ENCODE data around the gene NUP88.

The NUP88 gene

DNA sequence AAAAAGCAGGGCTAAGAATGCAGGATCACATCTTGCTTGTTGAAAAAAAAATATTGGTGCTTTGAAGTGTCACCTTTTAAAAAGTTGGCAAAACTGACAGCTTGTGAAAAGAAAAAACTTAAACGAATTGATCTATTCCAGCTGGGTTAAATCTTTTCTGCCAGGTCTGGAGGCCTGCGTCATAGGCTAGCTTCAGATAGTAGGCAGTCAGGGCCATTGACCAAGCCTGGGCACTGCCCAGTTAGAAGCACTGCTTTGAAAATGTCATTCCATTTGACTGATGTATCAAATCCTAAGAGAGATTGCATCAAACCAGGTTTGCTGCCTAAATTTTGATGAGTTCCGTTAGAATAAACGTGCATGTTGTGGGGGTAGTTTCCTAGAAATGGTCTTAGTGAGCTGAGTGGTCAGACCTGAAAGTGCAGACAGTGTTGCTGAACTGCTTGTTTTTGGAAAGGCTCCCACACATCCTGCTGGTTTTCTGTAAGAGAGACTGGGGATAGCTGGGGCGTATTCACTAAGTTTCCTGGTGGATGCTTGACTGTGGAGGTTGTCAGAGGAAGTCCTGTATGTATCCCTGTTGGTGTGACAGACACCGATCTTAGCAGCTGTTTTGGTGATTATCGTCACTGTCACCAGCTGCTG lies 38.8 kb downstream of the NUP88 start:
- peaks cover 97% of the 10 kb centered on the region for H3K36me3 ChIP-seq (ENCODE audit: control insufficient read depth, insufficient read depth, low read length)
- H3K27ac ChIP-seq (ENCODE audit: low read depth, low read length) = no peak overlapping the region
- H3K9ac ChIP-seq (ENCODE audit: low read depth, low read length) = no peak overlapping the region

DNA sequence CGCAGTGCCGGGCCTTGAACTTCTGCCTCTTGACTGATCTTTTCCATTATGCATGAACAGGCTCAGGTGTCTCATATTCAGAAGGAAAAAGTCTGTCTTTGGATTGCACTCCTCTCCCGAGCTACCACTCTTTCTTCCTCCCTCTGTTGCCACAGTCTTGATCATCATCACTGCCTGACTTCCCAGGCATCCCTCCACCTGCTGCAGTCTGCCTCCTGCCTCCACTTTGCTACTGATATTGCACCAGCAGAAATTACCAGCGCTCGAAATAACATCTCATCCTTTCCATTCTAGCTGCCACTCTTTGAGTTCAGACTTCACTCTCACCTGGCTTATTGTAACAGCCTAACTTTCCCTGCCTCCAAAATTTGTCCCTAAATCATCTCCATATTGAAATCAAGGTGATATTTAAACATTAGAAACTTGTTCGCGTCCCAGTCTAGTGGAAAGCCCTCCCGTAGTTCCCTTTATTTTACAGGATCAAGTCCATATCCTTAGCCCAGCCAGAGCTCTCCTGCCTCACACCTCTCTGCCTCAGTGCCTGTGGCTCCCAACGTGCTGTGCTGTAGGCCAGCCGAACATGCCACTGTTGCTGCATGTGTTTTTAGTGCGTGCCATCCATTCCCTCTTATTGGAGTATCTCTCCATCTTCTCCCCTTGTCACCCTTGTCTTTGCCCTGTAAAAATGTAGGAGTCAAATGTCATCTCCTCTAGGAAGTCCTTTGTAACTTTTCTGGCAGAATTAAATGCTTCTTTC lies 39.9 kb downstream of the NUP88 start:
- Histone ChIP-seq H3K9ac (ENCODE audit: low read depth, low read length) (no peak overlapping the region), H3K36me3 (ENCODE audit: control insufficient read depth, insufficient read depth, low read length) (peaks cover 91% of the 10 kb centered on the region), H3K4me1 (ENCODE audit: control insufficient read depth, insufficient read depth, low read length) (no peaks in the 10 kb centered on the region), H3K9me3 (ENCODE audit: control insufficient read depth, insufficient read depth, low read length) (no peaks in the 10 kb centered on the region), H3K27me3 (ENCODE audit: control insufficient read depth, insufficient read depth, low read length) (no peaks in the 10 kb centered on the region), H3K27ac (ENCODE audit: low read depth, low read length) (no peak overlapping the region), H3K4me3 (ENCODE audit: low read depth, low read length) (no peak overlapping the region)

More for the DNA sequence above, 38.8 kb downstream of the NUP88 start:
- Histone ChIP-seq H3K4me3 (ENCODE audit: low read depth, low read length) (no peak overlapping the region), H3K4me1 (ENCODE audit: control insufficient read depth, insufficient read depth, low read length) (no peaks in the 10 kb centered on the region), H3K27me3 (ENCODE audit: control insufficient read depth, insufficient read depth, low read length) (no peaks in the 10 kb centered on the region), H3K9me3 (ENCODE audit: control insufficient read depth, insufficient read depth, low read length) (no peaks in the 10 kb centered on the region)

DNA sequence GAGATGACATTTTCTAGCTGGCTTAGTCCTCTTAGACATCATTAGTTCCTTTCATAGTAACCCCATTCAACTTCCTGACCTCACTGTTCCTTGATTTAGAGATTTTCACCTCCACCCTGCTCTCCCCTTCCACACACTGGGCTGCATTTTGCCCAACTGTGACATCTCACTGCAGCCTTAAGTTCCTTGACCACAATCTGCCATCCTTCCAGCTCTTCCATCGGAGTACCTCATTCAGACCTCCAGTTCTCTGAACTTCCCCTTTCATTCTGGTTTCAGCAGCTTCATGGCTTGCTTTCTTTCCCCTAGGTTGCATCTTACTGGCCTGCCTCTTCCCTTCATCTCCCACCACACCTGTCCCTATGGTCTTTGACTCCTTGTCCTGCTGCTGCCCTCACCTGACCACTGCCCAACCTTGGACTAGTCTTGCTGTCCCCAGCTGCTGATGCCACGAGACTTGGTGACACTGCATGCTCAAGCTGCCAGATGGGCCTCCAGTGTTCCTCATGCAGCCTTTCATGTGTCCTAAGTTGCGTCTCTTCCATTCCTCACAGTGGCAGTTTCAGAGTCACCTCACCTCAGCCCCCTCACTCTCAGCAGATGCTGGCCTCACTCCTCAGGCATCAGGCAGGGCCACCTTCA lies 40.8 kb downstream of the NUP88 start:
- Histone ChIP-seq H3K27me3 (ENCODE audit: control insufficient read depth, insufficient read depth, low read length) (no peaks in the 10 kb centered on the region), H3K4me1 (ENCODE audit: control insufficient read depth, insufficient read depth, low read length) (no peaks in the 10 kb centered on the region), H3K9me3 (ENCODE audit: control insufficient read depth, insufficient read depth, low read length) (no peaks in the 10 kb centered on the region), H3K27ac (ENCODE audit: low read depth, low read length) (no peak overlapping the region), H3K4me3 (ENCODE audit: low read depth, low read length) (no peak overlapping the region), H3K36me3 (ENCODE audit: control insufficient read depth, insufficient read depth, low read length) (peaks cover 89% of the 10 kb centered on the region), H3K9ac (ENCODE audit: low read depth, low read length) (no peak overlapping the region)

DNA sequence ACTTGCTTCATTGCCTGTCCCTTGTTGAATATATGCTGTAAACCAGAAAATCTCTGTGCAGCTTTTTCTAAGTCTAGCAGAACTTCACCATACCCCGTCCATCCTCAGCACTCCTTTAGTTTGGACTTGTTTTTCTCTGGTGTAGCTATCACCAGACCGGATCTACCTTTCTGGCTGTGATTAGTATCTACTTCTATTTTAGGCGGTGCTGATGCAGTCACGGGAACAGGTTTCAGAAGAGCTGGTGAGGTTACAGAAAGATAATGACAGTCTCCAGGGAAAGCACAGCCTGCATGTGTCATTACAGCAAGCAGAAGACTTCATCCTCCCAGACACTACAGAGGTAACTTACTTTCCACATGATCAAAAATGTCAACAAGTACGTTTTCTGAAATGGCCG lies 46.4 kb downstream of the NUP88 start:
- Histone ChIP-seq H3K27ac (ENCODE audit: low read depth, low read length) (no peak overlapping the region), H3K36me3 (ENCODE audit: control insufficient read depth, insufficient read depth, low read length) (peaks cover 73% of the 10 kb centered on the region), H3K9me3 (ENCODE audit: control insufficient read depth, insufficient read depth, low read length) (no peaks in the 10 kb centered on the region), H3K4me1 (ENCODE audit: control insufficient read depth, insufficient read depth, low read length) (no peaks in the 10 kb centered on the region), H3K27me3 (ENCODE audit: control insufficient read depth, insufficient read depth, low read length) (no peaks in the 10 kb centered on the region), H3K9ac (ENCODE audit: low read depth, low read length) (no peak overlapping the region), H3K4me3 (ENCODE audit: low read depth, low read length) (no peak overlapping the region)

DNA sequence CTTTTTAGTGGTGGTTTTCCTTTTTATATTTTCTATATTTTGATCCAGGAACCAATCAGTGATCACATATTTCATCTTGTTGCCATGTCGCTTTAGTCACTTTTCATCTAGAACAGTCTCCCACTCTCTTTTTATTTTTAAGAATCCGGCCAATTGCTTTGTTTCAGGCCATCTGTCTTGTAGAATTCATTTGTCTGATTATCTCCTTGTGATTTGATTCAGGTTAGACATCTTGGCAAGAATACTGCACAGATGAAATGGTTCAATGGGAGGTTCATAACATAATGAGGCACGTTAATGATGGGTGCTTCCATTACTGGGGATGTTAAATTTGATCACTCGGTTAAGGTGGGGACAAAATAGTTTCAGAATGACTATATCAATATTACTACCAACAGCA lies 49.1 kb downstream of the NUP88 start:
- H3K9me3 ChIP-seq (ENCODE audit: control insufficient read depth, insufficient read depth, low read length) = no peaks in the 10 kb centered on the region
- H3K27ac ChIP-seq (ENCODE audit: low read depth, low read length) = no peak overlapping the region
- no peaks in the 10 kb centered on the region for H3K27me3 ChIP-seq (ENCODE audit: control insufficient read depth, insufficient read depth, low read length)
- no peak overlapping the region for H3K4me3 ChIP-seq (ENCODE audit: low read depth, low read length)
- no peak overlapping the region for H3K9ac ChIP-seq (ENCODE audit: low read depth, low read length)
- H3K4me1 ChIP-seq (ENCODE audit: control insufficient read depth, insufficient read depth, low read length) = no peaks in the 10 kb centered on the region
- H3K36me3 ChIP-seq (ENCODE audit: control insufficient read depth, insufficient read depth, low read length) = peaks cover 60% of the 10 kb centered on the region

DNA sequence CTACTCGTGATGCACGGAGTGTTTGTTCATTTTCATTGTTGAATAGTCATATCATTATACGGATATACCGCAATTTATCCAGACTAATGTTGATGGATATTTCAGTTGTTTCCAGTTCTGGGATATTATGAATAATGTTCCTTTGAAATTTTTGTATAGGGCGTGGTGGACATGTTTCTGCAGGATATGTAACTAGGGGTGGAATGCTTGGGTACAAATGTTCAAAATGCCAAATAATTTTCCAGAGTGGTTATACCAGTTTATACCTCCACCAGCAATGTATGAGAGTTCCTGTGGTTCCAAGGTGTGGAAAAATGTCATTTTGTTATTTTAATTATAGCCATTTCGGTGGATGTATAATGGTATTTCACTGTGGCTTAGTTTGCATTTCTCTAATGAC lies 53.6 kb downstream of the NUP88 start:
- no peak overlapping the region for H3K27ac ChIP-seq (ENCODE audit: low read depth, low read length)
- H3K27me3 ChIP-seq (ENCODE audit: control insufficient read depth, insufficient read depth, low read length) = no peaks in the 10 kb centered on the region
- H3K4me3 ChIP-seq (ENCODE audit: low read depth, low read length) = no peak overlapping the region
- H3K9ac ChIP-seq (ENCODE audit: low read depth, low read length) = no peak overlapping the region
- H3K36me3 ChIP-seq (ENCODE audit: control insufficient read depth, insufficient read depth, low read length) = peaks cover 66% of the 10 kb centered on the region
- H3K4me1 ChIP-seq (ENCODE audit: control insufficient read depth, insufficient read depth, low read length) = peaks cover 16% of the 10 kb centered on the region
- H3K9me3 ChIP-seq (ENCODE audit: control insufficient read depth, insufficient read depth, low read length) = no peaks in the 10 kb centered on the region

DNA sequence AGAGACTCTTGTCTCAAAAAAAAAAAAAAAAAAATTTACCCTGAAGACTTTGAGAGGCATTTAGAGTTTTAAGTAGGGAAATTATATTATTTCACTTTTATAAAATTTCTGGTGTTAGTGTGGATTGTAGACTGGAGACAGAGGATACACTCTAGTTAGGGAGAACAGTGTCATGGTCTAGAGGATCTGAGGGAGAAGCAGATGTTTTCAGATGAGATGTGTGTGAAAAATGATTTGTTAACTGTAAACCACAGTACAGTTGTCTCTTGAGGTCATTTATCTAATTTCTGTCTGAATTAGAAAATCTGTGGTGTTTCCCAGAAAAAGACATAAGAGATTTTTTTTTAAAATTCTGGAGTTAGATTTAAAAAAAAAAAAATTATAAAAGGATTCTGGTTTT lies 54.8 kb downstream of the NUP88 start:
- Histone ChIP-seq H3K4me3 (ENCODE audit: low read depth, low read length) (no peak overlapping the region), H3K4me1 (ENCODE audit: control insufficient read depth, insufficient read depth, low read length) (peaks cover 16% of the 10 kb centered on the region), H3K9me3 (ENCODE audit: control insufficient read depth, insufficient read depth, low read length) (no peaks in the 10 kb centered on the region), H3K36me3 (ENCODE audit: control insufficient read depth, insufficient read depth, low read length) (peaks cover 62% of the 10 kb centered on the region), H3K27me3 (ENCODE audit: control insufficient read depth, insufficient read depth, low read length) (no peaks in the 10 kb centered on the region), H3K27ac (ENCODE audit: low read depth, low read length) (no peak overlapping the region), H3K9ac (ENCODE audit: low read depth, low read length) (no peak overlapping the region)

- Histone ChIP-seq H3K27ac (ENCODE audit: low read depth, low read length) (no peak overlapping the region), H3K27me3 (ENCODE audit: control insufficient read depth, insufficient read depth, low read length) (no peaks in the 10 kb centered on the region), H3K36me3 (ENCODE audit: control insufficient read depth, insufficient read depth, low read length) (peaks cover 64% of the 10 kb centered on the region), H3K9me3 (ENCODE audit: control insufficient read depth, insufficient read depth, low read length) (no peaks in the 10 kb centered on the region), H3K4me1 (ENCODE audit: control insufficient read depth, insufficient read depth, low read length) (peaks cover 16% of the 10 kb centered on the region), H3K9ac (ENCODE audit: low read depth, low read length) (no peak overlapping the region), H3K4me3 (ENCODE audit: low read depth, low read length) (no peak overlapping the region)
Measured at GRCh38 chr17:5364156-5364555, 55.3 kb downstream of the NUP88 start.

DNA sequence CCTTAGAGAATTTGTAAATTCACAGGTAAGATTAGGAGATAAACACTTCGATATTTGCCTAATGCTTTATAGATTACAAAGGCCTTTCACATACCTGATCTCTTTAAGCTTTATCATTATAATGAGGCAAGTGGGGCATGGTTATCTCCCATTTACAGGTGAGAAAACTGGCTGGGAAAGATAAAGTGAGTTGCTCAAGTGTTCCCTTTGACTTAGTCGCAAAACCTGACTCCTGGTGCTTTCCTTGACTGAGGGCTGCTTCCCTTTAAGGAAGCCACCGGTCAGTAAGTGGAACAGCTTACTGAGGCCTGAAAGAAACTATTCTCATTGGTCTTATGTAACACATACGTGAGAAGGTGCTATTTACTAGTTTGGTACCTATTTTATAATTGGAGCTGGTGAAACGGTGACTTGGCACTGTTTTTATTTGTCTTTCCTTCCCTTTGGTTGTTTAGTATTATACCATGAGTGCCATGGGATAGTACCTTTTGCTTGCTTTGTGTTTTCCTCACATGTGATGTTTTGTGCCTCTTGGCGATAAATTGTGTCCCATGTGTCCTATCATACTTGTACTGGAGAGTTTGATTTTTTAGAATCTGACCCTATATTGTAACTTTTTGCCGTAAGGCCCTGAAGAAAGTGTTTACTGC lies 57.2 kb downstream of the NUP88 start:
- H3K4me3 ChIP-seq (ENCODE audit: low read depth, low read length) = no peak overlapping the region
- H3K36me3 ChIP-seq (ENCODE audit: control insufficient read depth, insufficient read depth, low read length) = peaks cover 65% of the 10 kb centered on the region
- peaks cover 16% of the 10 kb centered on the region for H3K4me1 ChIP-seq (ENCODE audit: control insufficient read depth, insufficient read depth, low read length)
- H3K9me3 ChIP-seq (ENCODE audit: control insufficient read depth, insufficient read depth, low read length) = no peaks in the 10 kb centered on the region
- peak overlapping the region; percentile 5; the same call in 1 of the 2 replicates for H3K9ac ChIP-seq (ENCODE audit: low read depth, low read length)
- H3K27ac ChIP-seq (ENCODE audit: low read depth, low read length) = peak overlapping the region; percentile 75
- H3K27me3 ChIP-seq (ENCODE audit: control insufficient read depth, insufficient read depth, low read length) = no peaks in the 10 kb centered on the region

- Histone ChIP-seq H3K4me1 (ENCODE audit: control insufficient read depth, insufficient read depth, low read length) (peaks cover 16% of the 10 kb centered on the region), H3K27ac (ENCODE audit: low read depth, low read length) (peak overlapping the region; percentile 75), H3K9me3 (ENCODE audit: control insufficient read depth, insufficient read depth, low read length) (no peaks in the 10 kb centered on the region), H3K36me3 (ENCODE audit: control insufficient read depth, insufficient read depth, low read length) (peaks cover 68% of the 10 kb centered on the region), H3K9ac (ENCODE audit: low read depth, low read length) (peak overlapping the region; percentile 5; the same call in 1 of the 2 replicates), H3K4me3 (ENCODE audit: low read depth, low read length) (no peak overlapping the region), H3K27me3 (ENCODE audit: control insufficient read depth, insufficient read depth, low read length) (no peaks in the 10 kb centered on the region)
Measured at GRCh38 chr17:5361426-5361825, 58.0 kb downstream of the NUP88 start.
